GM10266 (cell line): Measurements from ENCODE around the gene GRIN2A.

Experiments used
- DNase-seq: peaks from one replicate; pipeline ENCODE4 v3.0.0; 2012; ENCODE audit errors: extremely low spot score
- CTCF ChIP-seq: IDR thresholded peaks from 2 replicates; pipeline ENCODE4 v1.5.1; 2012; ENCODE audit warnings: mild to moderate bottlenecking, low read depth; ENCODE audit not compliant: control insufficient read depth, insufficient read depth; ENCODE audit errors: missing control alignments

The GRIN2A gene

GRCh38 chr16:10220942-10221341 is 38.7 kb upstream of the GRIN2A start:
- TF ChIP-seq CTCF = no peak
- DNase-seq = no peak

GRCh38 chr16:10219742-10220141 is 37.5 kb upstream of the GRIN2A start:
- TF ChIP-seq CTCF = no peak
- DNase-seq = no peak

- TF ChIP-seq CTCF = no peak
- no peak for DNase-seq
Measured at GRCh38 chr16:10218490-10219206, 36.4 kb upstream of the GRIN2A start.

- no peak for DNase-seq
- no peak for TF ChIP-seq CTCF
Measured at GRCh38 chr16:10213748-10214147, 31.5 kb upstream of the GRIN2A start.

- DNase-seq = no peak
- TF ChIP-seq CTCF = no peak
Measured at GRCh38 chr16:10210944-10211343, 28.7 kb upstream of the GRIN2A start.

- TF ChIP-seq CTCF = no peak
- DNase-seq = no peak
Measured at GRCh38 chr16:10206865-10207264, 24.6 kb upstream of the GRIN2A start.

GRCh38 chr16:10206215-10206614 is 24.0 kb upstream of the GRIN2A start:
- TF ChIP-seq CTCF = no peak
- no peak for DNase-seq
